ENCODE measurements around the gene MYOF.
"Not testable (repeated sequence)": the region's sequence is repeated elsewhere in the genome, so short reads cannot be mapped to it uniquely, and the experiment has no call there.

The MYOF gene

GRCh38 chr10:93420944-93421825 lies 60.9 kb downstream of the MYOF start:
- TF ChIP-seq ZFX (IDR thresholded peaks at IDR 0.05; ENCODE audit: borderline replicate concordance): no peak
- TF ChIP-seq CTCF (IDR thresholded peaks at IDR 0.05): no peak
- no peak overlapping the region for H3K27ac ChIP-seq

GRCh38 chr10:93420091-93420490 lies 62.0 kb downstream of the MYOF start:
- TF ChIP-seq ZFX (IDR thresholded peaks at IDR 0.05; ENCODE audit: borderline replicate concordance) (no peak), CTCF (IDR thresholded peaks at IDR 0.05) (no peak)
- no peak overlapping the region for H3K27ac ChIP-seq

- not testable (repeated sequence) for H3K27ac ChIP-seq
Measured at GRCh38 chr10:93419016-93419415, 63.1 kb downstream of the MYOF start.

- TF ChIP-seq CTCF (IDR thresholded peaks at IDR 0.05) (no peak), ZFX (IDR thresholded peaks at IDR 0.05; ENCODE audit: borderline replicate concordance) (no peak)
- no peak overlapping the region for H3K27ac ChIP-seq
Measured at GRCh38 chr10:93417921-93418320, 64.2 kb downstream of the MYOF start.

- H3K27ac ChIP-seq: no peak overlapping the region
- TF ChIP-seq ZFX (IDR thresholded peaks at IDR 0.05; ENCODE audit: borderline replicate concordance) (no peak), CTCF (IDR thresholded peaks at IDR 0.05) (no peak)
Measured at GRCh38 chr10:93417266-93417665, 64.9 kb downstream of the MYOF start.

GRCh38 chr10:93416824-93417223 lies 65.3 kb downstream of the MYOF start:
- no peak overlapping the region for H3K27ac ChIP-seq
- TF ChIP-seq CTCF (IDR thresholded peaks at IDR 0.05) (no peak), ZFX (IDR thresholded peaks at IDR 0.05; ENCODE audit: borderline replicate concordance) (no peak)

- TF ChIP-seq ZFX (IDR thresholded peaks at IDR 0.05; ENCODE audit: borderline replicate concordance) (no peak), CTCF (IDR thresholded peaks at IDR 0.05) (peak; percentile 32)
- H3K27ac ChIP-seq: no peak overlapping the region
Measured at GRCh38 chr10:93415693-93416092, 66.4 kb downstream of the MYOF start.
